ENCODE results near the gene WTAP. TPM values are rescaled to one million over a fixed set of nuclear protein-coding genes. Genes with fewer than 3 reads are reported as not detected.
"Not testable (repeated sequence)": the region's sequence is repeated elsewhere in the genome, so short reads cannot be mapped to it uniquely, and the experiment has no call there.

WTAP gene
- polyA plus RNA-seq, 10 donors: 61.7 to 91.7 (median 78.9) TPM

- DNase-seq: no peak
Measured at GRCh38 chr6:159759645-159760044, 32.3 kb downstream of the WTAP start.

DNA sequence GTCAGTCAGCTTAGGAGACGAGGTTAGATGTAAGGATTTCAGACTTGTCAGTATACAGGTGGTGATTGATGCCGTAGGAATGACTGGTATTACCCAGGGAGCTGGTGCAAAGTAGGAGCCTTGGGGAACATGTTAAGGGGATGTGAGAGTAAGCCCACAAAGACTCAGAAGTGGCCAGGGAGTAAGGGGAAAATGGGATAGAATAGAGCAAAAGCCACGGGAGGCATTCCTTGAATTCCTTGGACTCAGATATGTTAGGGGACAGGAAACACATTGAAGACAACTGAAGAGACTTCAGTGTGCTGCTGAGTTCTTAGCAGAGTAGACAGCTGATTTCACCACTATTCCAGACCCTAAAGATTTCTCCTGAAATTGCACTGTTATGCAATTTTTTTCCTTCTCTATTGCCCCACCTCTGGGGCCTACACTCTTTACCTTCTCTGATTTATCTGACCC is 33.3 kb downstream of the WTAP start:
- DNase-seq: peak in 2 of 3 donors; percentile 11 to 79

- DNase-seq: peak in 1 of 3 donors; percentile 4
Measured at GRCh38 chr6:159761129-159761872, 34.0 kb downstream of the WTAP start.

GRCh38 chr6:159761873-159762680 is 34.8 kb downstream of the WTAP start, which contains the start of gene ACAT2:
TSS of gene ACAT2 (plus strand) at chr6:159762045. CDS start at chr6:159762088, 43 bp downstream.
- peak; percentile 96 to 98 (median 96) for DNase-seq

- DNase-seq: peak in 1 of 3 donors; percentile 12
Measured at GRCh38 chr6:159762681-159763293, 35.5 kb downstream of the WTAP start.

- no peak for DNase-seq
Measured at GRCh38 chr6:159766906-159767305, 39.6 kb downstream of the WTAP start.

- no peak for DNase-seq
Measured at GRCh38 chr6:159769470-159769869, 42.2 kb downstream of the WTAP start.

DNA sequence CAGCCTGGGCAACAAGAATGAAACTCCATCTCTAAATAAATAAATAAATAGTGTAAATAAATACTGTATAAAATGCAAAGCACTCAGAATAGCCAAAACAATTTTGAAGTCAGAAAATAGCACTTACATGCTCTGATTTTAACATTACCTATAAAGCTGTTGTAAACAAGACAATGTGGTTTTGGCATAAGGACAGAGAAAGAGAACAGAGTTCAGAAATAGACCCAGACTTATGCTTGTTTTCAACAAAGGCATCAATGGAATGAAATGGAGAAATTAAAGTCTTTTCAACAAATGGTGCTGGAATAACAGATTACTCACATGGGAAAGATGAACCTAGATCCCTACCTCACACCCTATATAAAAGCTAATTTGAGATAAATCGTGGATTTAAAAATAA is 44.9 kb downstream of the WTAP start:
- no peak for DNase-seq

DNA sequence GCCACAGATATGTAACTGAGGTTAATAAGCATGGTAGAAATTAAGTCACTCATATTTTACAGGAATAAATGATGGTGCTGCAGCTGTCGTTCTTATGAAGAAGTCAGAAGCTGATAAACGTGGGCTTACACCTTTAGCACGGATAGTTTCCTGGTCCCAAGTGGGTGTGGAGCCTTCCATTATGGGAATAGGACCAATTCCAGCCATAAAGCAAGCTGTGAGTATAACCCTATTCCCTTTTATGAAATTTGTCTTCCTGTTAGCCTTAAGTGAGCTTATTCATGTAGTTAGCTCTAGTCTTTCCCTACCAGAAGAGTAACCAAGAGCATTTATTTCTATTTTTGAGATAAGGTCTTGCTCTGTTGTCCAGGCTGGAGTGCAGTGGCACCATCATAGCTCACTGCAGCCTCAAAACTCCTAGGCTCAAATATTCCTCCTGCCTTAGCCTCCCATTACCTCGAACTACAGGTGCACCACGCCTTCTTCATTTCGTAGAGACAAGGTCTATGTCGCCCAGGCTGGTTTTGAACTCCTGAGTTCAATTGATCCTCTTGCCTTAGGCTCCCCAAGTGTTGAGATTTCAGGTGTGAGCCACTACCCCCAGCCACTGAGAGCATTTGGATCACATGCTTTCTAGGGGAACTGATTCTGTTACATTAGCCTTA is 50.1 kb downstream of the WTAP start:
- DNase-seq: no peak

DNA sequence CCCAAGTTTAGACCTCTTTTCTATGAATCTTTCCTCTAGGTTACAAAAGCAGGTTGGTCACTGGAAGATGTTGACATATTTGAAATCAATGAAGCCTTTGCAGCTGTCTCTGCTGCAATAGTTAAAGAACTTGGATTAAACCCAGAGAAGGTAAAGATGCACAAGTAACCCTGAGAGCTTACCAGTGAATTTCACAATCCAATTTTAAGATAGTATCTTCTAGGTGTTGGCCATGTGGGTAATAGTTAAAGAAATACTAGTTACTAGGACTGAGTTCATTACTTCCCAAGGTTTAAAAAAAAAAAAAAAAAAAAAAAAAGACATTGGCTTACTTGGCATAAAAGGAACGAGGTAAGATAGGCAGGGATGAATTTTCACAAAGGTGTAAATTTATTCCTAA is 50.8 kb downstream of the WTAP start:
- no peak for DNase-seq

- DNase-seq: no peak
Measured at GRCh38 chr6:159778542-159779103, 51.3 kb downstream of the WTAP start.

DNA sequence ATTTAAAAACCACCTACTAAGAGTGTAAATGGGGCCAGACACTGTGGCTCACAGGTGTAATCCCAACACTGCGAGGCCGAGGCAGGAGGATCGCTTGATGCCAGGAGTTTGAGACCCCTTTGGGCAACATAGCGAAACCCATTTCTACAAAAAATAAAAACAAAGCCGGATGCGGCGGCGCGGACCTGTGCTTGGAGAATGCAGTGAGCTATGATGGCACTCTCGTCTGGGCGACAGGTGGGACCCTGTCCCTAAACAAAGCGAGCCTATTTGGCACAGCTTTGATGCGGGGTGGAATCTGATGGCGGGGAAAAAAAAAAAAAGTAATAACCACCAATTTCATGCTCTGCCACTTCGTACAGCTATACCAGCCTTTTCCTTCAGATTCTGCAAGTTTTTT is 61.0 kb downstream of the WTAP start:
- peak in 1 of 3 donors; percentile 7 for DNase-seq

- DNase-seq: peak; percentile 15 to 65 (median 34)
Measured at GRCh38 chr6:159788753-159789376, 61.6 kb downstream of the WTAP start.

DNA sequence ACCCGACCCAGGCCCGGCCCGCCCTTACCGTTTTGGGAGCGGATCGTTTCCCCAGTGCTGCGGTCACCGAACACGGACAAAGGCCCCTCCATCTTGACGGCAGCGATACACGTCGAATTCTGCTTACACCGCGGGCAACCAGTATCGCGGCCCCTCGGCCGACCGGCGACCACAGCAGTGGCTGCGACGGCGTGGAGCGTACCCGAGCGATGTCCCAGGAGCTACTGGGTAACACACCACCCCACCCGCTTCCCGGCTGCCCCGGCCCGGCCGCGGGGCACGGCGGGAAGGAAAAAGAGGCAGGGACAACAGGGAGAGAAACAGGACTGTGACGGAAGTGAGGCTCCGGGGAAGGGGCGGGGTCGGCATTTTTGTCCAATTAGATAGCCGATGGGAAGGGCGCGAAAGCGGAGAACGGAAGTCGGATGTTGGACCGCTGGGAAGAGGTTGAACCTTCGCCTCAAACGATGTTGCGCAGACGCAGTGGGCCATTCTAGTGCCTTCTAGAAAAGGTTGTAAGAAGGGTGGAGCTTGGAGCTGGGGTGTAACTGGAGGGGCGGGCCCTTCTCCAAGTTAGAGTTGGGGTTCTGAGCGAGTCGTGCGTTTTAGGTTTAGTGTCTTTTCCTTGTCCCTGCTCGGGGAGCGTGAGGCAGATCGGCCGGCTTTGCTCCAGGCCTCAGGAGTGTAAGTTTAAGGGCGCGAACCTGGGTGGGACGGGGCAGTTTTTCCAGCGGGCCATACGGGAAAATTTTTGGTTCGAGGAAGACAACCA is 62.3 kb downstream of the WTAP start, which contains the start of gene TCP1:
TSS of gene TCP1 (minus strand) at position 226 of the 772 bp plus-strand sequence. CDS start at position 92, 134 bp downstream.
- DNase-seq: peak; percentile 100

GRCh38 chr6:159790149-159790955 is 63.0 kb downstream of the WTAP start, which contains the start of gene MRPL18:
TSS of gene MRPL18 (plus strand) at chr6:159790467. CDS start at chr6:159790588, 121 bp downstream.
- peak; percentile 97 to 99 (median 98) for DNase-seq

- peak in 2 of 3 donors; percentile 2 for DNase-seq
Measured at GRCh38 chr6:159790956-159791598, 63.8 kb downstream of the WTAP start.

DNA sequence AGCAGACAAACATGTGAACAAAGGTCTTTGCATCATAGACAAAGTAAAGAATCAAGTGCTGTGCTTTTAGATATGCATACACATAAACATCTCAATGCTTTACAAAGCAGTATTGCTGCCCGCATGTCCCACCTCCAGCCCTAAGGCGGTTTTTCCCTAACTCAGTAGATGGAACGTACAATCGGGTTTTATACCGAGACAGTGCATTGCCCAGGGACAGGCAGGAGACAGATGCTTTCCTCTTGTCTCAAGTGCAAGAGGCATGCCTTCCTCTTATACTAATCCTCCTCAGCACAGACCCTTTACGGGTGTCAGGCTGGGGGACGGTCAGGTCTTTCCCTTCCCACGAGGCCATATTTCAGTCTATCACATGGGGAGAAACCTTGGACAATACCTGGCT is 67.7 kb downstream of the WTAP start:
- DNase-seq: not testable (repeated sequence)

- DNase-seq: no peak
Measured at GRCh38 chr6:159797554-159797953, 70.2 kb downstream of the WTAP start.

All from muscle of back (tissue), 11 donors.